Measurements from ENCODE around the gene METRNL.
A peak's percentile ranks its signal among the peaks of the same experiment; 100 is the strongest.

Gene METRNL

DNA sequence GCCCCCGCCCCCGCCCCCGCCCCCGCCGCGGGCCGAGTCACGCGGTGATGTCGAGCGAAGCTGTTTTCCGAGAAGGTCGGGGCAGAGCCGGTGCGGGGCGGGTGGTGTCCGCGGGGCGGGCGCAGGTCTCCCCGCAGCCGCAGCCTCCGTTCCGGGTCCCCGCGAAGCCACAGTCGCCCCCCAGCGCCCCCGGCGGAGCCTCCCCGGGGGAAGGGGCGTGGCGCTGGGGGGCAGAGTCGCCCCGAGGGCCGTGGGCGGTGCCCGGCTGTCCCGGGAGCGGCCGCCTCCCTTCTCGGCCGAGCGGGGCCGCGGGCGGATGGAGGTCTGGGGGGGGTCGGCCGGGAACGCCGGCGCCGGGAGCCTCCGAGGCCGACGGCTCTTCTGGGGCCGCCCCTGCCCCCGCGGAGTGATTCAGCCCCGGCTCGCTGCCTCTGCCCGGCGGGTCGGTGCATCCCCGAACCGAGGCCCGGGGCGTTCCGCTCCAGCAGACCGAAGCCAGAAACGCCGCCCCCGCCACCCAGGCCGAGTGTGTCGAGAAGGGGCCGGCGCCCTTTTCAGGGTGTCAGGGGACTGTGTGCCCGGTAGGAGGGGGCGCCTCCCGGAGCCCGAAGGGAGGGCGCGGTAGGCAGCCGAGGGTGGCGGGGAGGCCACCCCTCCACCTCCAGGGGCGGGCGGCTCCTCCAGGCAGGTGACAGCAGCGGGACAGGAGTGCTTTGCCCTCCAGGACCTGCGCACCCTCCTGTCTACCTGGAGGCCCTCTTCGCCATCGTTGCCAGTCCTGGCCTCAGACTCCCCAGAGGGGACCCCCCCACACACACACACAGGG lies 1.7 kb downstream of the METRNL start:
- DNase-seq (ENCODE audit: low read depth), result no peak

- no peak for DNase-seq (ENCODE audit: low read depth)
These were observed 2.3 kb downstream of the METRNL start for GRCh38 chr17:83081684-83082201.

GRCh38 chr17:83082424-83082823 lies 3.0 kb downstream of the METRNL start:
- no peak for DNase-seq (ENCODE audit: low read depth)

DNA sequence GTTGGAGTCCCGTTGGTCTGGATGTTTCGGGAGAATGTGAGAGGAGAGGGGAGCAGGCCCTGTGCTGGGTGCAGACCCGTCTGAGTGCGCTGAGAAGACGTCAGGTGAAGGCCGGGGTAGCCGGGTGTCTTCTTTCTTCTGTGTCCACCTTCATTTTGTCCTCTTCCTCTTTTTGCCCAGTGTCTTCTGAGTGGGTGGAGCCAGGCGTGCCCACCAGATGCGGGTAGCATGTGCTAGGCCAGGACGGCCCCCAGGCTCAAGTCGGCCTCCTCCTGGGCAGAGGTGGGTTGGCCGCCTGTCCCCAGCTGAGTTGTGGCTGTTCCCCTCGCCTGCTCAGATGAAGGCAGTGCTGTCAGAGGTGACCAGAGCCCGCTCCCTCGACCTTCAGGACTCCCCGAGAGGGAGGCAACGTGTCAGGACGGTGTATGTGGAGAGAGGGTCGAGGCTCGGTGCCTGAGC lies 3.5 kb downstream of the METRNL start:
- DNase-seq (ENCODE audit: low read depth), result no peak

DNA sequence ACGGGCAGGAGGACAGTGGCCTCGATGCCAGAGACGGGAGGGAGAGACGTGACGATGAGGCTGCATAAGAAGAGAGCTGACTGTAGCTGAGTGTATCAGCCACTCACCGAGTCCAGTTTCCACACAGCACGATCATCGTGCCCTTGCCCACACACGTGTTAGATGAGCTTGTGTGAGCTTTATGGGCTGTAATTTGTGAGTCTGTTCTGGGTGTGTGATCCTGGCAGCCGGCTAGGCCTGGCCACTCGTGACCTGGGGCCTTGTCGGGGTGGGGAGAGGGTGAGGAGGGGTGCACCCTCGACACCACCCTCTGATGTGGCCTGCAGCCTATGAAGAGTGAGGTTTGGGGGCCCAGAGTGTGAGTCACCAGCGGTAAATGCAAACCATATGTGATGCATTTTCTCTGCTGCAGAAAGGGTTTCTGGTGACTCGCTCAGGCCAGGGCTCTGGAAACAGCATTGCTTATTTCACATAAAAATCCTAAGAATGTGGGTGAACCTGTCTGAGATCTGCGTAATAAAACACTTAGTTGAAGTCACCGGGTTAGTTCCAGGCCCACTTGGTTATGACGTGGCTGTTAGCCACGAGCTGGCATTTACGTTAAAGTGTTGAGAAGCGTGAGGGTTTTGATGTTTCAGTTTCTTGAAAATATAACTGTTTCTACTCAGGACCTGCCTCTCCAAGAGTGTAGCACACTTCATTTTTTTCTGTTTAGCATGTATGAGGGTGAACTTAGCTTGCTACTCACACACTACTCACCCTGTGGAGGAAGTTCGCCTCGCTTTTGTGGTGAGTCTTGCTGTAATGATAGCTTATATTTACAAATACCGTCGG lies 4.2 kb downstream of the METRNL start:
- peak; percentile 91 for DNase-seq (ENCODE audit: low read depth)

DNA sequence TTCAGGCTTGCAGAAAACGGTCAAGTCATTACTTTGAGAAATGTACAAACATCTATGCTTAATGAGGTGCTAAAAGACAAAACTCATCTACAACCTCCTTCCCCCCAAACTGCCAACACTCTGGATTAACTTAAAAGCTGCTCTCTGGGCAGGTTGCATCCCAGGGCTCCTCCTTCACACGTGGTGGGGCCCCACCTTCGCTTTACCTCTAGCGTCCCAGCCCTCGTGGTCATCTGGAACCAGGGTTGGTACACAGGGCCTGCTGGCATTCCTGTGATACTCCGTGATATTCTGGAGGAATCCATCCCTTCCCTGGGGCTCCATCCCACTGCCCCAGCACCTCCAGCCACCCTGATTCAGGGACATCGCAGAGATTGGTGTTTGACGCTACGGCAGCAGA lies 4.8 kb downstream of the METRNL start:
- no peak for DNase-seq (ENCODE audit: low read depth)

GRCh38 chr17:83084621-83085056 lies 5.2 kb downstream of the METRNL start:
- no peak for DNase-seq (ENCODE audit: low read depth)

DNA sequence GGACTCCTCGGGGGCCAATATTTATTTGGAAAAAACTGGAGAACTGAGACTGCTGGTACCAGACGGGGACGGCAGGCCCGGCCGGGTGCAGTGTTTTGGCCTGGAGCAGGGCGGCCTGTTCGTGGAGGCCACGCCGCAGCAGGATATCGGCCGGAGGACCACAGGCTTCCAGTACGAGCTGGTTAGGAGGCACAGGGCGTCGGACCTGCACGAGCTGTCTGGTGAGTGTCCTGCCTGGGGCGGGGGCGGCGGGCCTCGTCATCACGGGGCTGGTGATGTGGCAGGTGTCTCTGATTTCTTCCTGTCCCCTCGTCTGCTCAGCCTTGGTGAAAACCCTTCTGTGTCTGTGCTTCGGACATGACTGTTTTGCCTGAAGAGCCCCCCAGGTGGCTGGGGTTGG lies 5.7 kb downstream of the METRNL start:
- no peak for DNase-seq (ENCODE audit: low read depth)

DNA sequence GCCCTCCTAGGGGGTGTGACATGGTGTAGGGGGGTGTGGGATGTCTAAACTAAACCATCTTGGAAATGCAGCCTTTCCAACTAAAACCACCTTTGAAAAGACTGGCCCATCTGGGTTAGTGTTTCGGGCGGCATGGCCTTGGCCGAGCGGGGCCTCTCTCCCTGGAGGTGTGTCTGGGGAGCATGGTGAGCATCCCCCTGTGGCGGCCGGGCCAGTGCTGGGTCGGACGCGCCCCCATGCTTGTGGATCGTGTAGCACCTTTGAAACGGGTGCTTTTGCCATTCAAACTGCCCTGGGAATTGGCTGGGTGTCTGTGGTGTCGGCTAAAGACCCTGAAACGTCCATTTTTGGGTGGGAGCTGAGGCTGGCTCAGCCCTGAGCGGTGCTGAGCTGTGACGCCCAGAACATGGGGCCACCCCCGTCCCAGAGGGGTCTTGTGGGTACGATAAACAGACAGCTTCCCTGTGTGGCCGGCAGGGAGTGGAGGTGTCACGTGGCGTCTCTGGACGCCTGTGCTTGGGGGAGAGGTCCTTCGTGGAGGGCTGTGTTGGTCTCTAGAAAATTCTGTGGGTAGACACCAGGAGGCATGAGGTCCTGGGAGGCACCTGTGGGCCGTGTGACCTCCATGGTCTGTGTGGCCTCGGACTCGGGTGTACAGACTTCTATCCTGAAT lies 6.3 kb downstream of the METRNL start:
- DNase-seq (ENCODE audit: low read depth), result no peak

DNA sequence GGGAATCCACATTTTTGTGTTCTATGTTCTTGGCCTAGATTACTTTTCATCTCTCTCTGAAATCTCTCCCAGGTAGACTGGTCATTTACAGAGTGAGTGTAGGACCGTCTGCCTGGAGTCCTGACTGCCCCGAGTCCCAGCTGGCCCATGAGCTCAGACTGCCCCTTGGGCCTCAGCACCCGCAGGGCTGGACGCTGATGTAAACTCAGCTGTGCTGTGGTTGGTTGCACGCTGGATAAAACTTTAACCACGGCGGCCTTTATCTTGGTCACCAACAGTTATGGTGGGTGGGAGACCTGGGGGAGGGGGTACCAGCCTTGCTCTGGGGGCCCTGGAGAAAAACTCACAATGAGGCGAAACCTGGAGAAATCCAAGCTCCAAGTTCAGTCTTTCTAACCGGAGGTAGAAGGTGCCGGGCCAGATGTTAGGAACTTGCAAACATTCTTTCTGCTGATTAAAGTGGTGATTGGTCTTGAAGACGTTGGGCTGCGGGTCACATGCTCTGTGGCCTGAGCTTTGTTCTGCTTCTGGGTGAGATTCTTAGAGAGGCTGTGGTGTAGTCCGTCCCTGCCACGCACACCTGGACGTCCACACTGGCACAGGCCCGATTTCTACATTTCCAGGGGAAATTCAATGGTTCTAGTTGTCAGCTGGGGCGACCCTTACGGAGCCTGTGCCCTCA lies 6.9 kb downstream of the METRNL start:
- no peak for DNase-seq (ENCODE audit: low read depth)

- no peak for DNase-seq (ENCODE audit: low read depth)
These were observed 7.7 kb downstream of the METRNL start for GRCh38 chr17:83086907-83087787.

DNA sequence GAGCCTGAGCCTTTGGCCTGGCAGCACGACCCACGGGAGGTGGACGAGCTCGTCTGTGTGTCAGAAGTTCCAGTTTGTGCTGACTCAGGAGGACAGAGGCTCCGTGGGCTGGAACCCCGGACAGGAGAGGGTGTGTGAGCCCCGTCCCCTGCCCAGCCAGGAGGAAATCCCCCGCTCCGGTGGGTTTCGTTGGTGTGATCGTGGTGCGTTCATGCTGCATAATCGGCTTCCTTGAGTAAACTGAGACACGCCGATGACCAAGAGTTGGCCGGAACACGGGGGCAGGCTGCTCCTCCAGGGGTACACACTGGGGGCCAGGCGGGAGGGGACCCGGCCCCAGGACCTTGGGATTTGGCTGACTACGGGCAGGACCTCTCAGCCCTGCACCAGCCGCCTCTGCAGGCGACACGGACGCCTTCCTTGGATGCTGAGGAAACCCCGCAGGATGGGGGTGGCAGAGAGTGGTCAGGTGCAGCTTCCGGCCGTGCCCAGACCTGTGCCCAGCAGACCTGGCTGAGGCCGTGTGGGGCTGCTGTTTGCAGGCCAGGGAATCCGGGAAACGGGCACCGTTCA lies 8.5 kb downstream of the METRNL start:
- DNase-seq (ENCODE audit: low read depth), result no peak

DNA sequence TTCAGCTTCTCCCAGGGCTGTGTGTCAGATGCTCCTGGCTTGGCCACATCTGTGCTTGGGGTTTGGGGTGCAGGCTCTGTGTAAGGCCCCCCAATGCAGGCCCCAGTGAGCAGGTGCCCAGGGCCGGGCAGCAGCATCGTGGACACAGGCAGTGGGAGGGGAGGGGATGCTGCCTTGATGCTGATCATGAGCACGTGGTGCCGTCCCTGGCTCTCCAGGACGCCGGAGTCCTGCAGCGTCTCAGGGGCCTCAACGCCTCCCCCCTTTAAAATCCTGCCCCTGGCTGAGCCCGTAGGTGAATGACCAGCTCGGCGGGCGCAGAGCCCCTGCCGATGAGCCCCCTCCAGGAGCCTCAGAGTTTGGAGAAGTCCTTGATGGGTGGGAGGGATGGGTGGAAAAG lies 9.0 kb downstream of the METRNL start:
- no peak for DNase-seq (ENCODE audit: low read depth)

DNA sequence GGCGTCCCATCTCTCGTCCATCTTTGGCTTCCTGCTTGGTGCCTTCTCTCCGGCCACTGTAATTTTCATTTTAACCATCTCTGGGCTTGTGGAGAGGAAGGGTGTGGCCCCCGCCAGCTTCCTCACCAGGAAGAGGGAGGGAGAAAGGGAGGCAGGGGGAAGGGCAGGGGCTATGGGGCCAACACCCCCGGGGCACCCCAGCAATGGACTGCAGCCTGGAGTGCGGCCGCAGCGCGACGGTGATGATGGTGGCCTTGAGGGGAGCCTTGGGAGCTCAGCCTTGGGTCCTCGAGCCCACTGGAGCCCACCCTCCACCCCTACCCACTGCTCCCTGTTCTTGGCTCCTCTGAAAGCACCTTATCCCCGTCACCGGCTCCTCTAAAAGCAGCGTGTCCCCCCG lies 9.5 kb downstream of the METRNL start:
- DNase-seq (ENCODE audit: low read depth), result no peak

GRCh38 chr17:83089328-83090132 lies 10.1 kb downstream of the METRNL start:
- DNase-seq (ENCODE audit: low read depth), result no peak

DNA sequence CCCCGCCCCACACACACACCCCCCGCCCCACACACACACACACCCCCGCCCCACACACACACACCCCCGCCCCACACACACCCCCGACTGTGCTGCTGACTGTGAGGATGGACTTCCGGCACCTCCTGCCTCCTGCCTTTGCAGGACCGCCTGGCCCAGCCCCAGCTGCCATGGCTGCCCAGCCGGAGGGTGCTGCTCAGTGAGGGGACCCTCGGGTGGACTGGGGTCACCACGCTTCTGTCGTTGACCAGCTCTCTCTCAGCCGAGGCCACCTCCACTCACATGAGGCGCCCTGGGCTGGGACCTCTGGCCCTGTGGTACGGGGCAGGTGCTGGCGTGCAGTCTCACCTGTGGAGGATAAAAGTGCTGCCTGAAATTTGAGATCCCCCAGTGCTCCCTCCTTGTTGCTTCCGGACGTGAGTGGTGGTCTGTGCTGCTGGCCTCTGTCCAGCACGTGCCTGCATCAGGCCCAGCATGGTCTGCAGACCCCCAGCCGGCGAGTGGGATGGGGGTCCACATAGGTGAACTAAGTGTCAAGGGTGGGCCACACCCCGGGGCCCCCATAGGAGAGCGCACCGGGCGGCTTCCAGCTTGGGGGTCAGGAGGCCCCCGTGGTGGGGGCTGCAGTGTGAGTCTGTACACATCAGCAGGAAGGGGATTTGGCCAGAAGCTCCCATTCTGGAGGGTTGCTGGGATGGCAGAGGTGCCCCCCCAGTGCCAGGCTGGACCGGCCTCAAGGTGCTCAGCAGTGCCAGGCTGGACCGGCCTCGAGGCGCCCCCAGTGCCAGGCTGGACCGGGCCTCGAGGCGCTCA lies 11.2 kb downstream of the METRNL start:
- no peak for DNase-seq (ENCODE audit: low read depth)

- DNase-seq (ENCODE audit: low read depth), result no peak
These were observed 12.1 kb downstream of the METRNL start for GRCh38 chr17:83091257-83092141.

DNA sequence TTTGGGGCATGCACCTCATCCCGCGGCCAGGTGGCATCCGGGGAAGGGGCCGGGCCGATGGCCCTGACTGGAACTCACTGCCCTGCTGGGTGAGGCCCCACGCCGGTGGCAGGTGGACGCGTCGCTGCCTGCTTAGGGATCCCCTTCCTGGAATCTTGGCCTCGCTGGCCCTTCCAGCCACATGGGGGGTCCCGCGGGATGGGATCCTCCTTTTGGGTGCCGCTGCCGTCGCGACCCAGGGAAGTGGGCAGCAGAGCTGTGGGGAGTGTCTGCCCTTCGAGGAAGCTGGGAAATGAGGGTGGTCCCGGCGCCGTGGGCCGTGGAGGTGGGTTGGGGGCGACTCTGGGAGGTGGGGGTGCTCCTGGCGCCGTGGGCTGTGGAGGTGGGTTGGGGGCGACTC lies 12.8 kb downstream of the METRNL start:
- DNase-seq (ENCODE audit: low read depth), result no peak

Data from HS-27A (cell line).